ENCODE measurements around the gene TLCD3A. TPM values are rescaled to one million over a fixed set of nuclear protein-coding genes. Genes with fewer than 3 reads are reported as not detected.

The TLCD3A gene
- total and polyA plus RNA-seq, 10 of the 15 experiments (the other 5 are each of a cell fraction or from before 2014, with no cell fraction given) = 2.9 to 29.7 (median 17.8) TPM

- TF ChIP-seq BRCA1 (IDR thresholded peaks at IDR 0.05; ENCODE audit: low read depth, low read length) (no peak), SMAD5 (IDR thresholded peaks at IDR 0.05; ENCODE audit: low read depth) (no peak), ZBTB11 (CRISPR knock-in tag; IDR thresholded peaks at IDR 0.05) (no peak), FOS (IDR thresholded peaks at IDR 0.05; ENCODE audit: borderline replicate concordance, extremely low read depth, insufficient read length) (no peak), ZNF207 (IDR thresholded peaks at IDR 0.05; ENCODE audit: borderline replicate concordance) (no peak), NRF1 (conservative IDR thresholded peaks at IDR 0.05; ENCODE audit: low read depth, low read length) (no peak), MEF2A (IDR thresholded peaks at IDR 0.05; ENCODE audit: insufficient read depth, low read depth, low read length) (no peak), ZBED1 (IDR thresholded peaks at IDR 0.05; ENCODE audit: borderline replicate concordance) (no peak), SRF (IDR thresholded peaks at IDR 0.05; ENCODE audit: low read depth in 2 of 2, low read length in 2 of 2) (no peak), PAX8 (IDR thresholded peaks at IDR 0.05) (no peak), NFXL1 (IDR thresholded peaks at IDR 0.05; ENCODE audit: borderline replicate concordance) (no peak), TCF3 (IDR thresholded peaks at IDR 0.05; ENCODE audit: borderline replicate concordance, insufficient read depth, low read depth, low read length) (no peak), RELA (IDR thresholded peaks at IDR 0.05; ENCODE audit: borderline replicate concordance, partially characterized antibody) (no peak), RAD51 (IDR thresholded peaks at IDR 0.05) (no peak)
These were observed 34.7 kb downstream of the TLCD3A start (continued) for GRCh38 chr17:767076-767475.
